Liver (tissue), 9 donors: Measurements from ENCODE around the gene ENC1. TPM values are rescaled to one million over a fixed set of nuclear protein-coding genes. Genes with fewer than 3 reads are reported as not detected.

ENCODE experiments used
- DNase-seq: peaks from one replicate; pipeline ENCODE4 v3.0.0-alpha.2; 2017; ENCODE audit warnings: low spot score
- H3K27ac ChIP-seq, 2 donors: one replicate each; pipeline ENCODE4 v1.7.0; 2013; ENCODE audit warnings: inconsistent platforms in 2 of 2, low read length in 2 of 2, control low read depth in 1 of 2, low read depth in 1 of 2, mild to moderate bottlenecking in 1 of 2
- H3K27me3 ChIP-seq, 4 donors: one replicate each; pipeline versions ENCODE4 v1.6.1 to v1.7.0; 2013; ENCODE audit warnings: low read length in 3 of 4, inconsistent platforms in 1 of 4, mild to moderate bottlenecking in 1 of 4, moderate library complexity in 1 of 4; ENCODE audit not compliant: control insufficient read depth in 4 of 4, insufficient read depth in 4 of 4
- H3K36me3 ChIP-seq, 4 donors: one replicate each; pipeline versions ENCODE4 v1.6.1 to v1.7.0; 2013; ENCODE audit warnings: low read length in 3 of 4, mild to moderate bottlenecking in 3 of 4, low read depth in 1 of 4, moderate library complexity in 1 of 4; ENCODE audit not compliant: control insufficient read depth in 4 of 4, insufficient read depth in 3 of 4
- H3K4me1 ChIP-seq, 4 donors: one replicate each; pipeline versions ENCODE4 v1.6.1 to v1.7.0; 2013; ENCODE audit warnings: low read length in 3 of 4, mild to moderate bottlenecking in 3 of 4, moderate library complexity in 1 of 4; ENCODE audit not compliant: control insufficient read depth in 4 of 4, insufficient read depth in 4 of 4
- H3K4me3 ChIP-seq, 3 donors: one replicate each; pipeline versions ENCODE4 v1.6.1 to v1.7.0; 2013; ENCODE audit warnings: low read length in 3 of 3, control low read depth in 1 of 3, low read depth in 1 of 3, mild to moderate bottlenecking in 1 of 3
- H3K9ac ChIP-seq, 2 donors: one replicate each; pipeline ENCODE4 v1.7.0; 2013; ENCODE audit warnings: low read length in 2 of 2, mild to moderate bottlenecking in 2 of 2, moderate library complexity in 2 of 2, control low read depth in 1 of 2, low read depth in 1 of 2
- H3K9me3 ChIP-seq, 4 donors: one replicate each; pipeline versions ENCODE4 v1.6.1 to v1.7.0; 2013; ENCODE audit warnings: low read length in 3 of 4; ENCODE audit not compliant: control insufficient read depth in 4 of 4
- EGR1 ChIP-seq, 2 donors: IDR thresholded peaks; 2 replicates each; pipeline ENCODE4 v1.6.1; 2016 to 2018; ENCODE audit warnings: antibody characterized with exemption in 2 of 2, low read depth in 2 of 2
- GABPA ChIP-seq, 2 donors: IDR thresholded peaks in 1 of 2; conservative IDR thresholded peaks in 1 of 2; 2 replicates each; pipeline ENCODE4 v1.6.1; 2016; ENCODE audit warnings: antibody characterized with exemption in 2 of 2, mild to moderate bottlenecking in 1 of 2, moderate library complexity in 1 of 2
- HNF4A ChIP-seq, 2 donors: conservative IDR thresholded peaks; 2 replicates each; pipeline ENCODE4 v1.6.1; 2016; ENCODE audit warnings: antibody characterized with exemption in 2 of 2, mild to moderate bottlenecking in 2 of 2
- HNF4G ChIP-seq: IDR thresholded peaks from 2 replicates; pipeline ENCODE4 v1.6.1; 2016; ENCODE audit warnings: antibody characterized with exemption
- JUND ChIP-seq, 2 donors: IDR thresholded peaks; 2 replicates each; pipeline ENCODE4 v1.6.1; 2016; ENCODE audit warnings: antibody characterized with exemption in 2 of 2
- RXRA ChIP-seq, 2 donors: IDR thresholded peaks; 2 replicates each; pipeline ENCODE4 v1.6.1; 2017 to 2018; ENCODE audit warnings: antibody characterized with exemption in 2 of 2, mild to moderate bottlenecking in 1 of 2
- SP1 ChIP-seq: IDR thresholded peaks from 2 replicates; pipeline ENCODE4 v1.6.1; 2018; ENCODE audit warnings: antibody characterized with exemption, mild to moderate bottlenecking
- TAF1 ChIP-seq: conservative IDR thresholded peaks from 2 replicates; pipeline ENCODE4 v1.6.1; 2016; ENCODE audit warnings: antibody characterized with exemption, mild to moderate bottlenecking
- YY1 ChIP-seq: IDR thresholded peaks from 2 replicates; pipeline ENCODE4 v1.6.1; 2016; ENCODE audit warnings: antibody characterized with exemption, mild to moderate bottlenecking
- WGBS: extraction: QIAGEN DNeasy Blood & Tissue Kit; methylation state at CpG from one replicate; pipeline ENCODE4 v1.1.7; 2013; 5-methylcytosine and 5-hydroxymethylcytosine counted together
- polyA plus RNA-seq, 2 donors: library from polyadenylated mRNA; stranded (reverse) in 1 of 2; unstranded in 1 of 2; fragments of 200-250 nt in 1 of 2; fragments of >200 nt in 1 of 2; fragmentation: Nextera tagmentation in 1 of 2; extraction: Ambion mirVana in 1 of 2; gene quantifications; one replicate each; pipeline versions ENCODE4 v1.2.1 to v1.2.3, GENCODE V29; 2013 to 2015
- total RNA-seq, 2 donors: library from RNA; depleted of rRNA; stranded (reverse); fragments of >200 nt; gene quantifications; one replicate each; pipeline ENCODE4 v1.2.3, GENCODE V29; 2014
- TF ChIP-seq, protein P1 (sequence below): IDR thresholded peaks from 2 replicates; pipeline ENCODE4 v1.6.1; 2016; ENCODE audit warnings: antibody characterized with exemption
- TF ChIP-seq, protein P2 (sequence below): IDR thresholded peaks from 2 replicates; pipeline ENCODE4 v1.6.1; 2016; ENCODE audit warnings: antibody characterized with exemption
- TF ChIP-seq, protein P3 (sequence below): IDR thresholded peaks from 2 replicates; pipeline ENCODE4 v1.6.1; 2016; ENCODE audit warnings: antibody characterized with exemption
- TF ChIP-seq, protein P4 (sequence below): IDR thresholded peaks from 2 replicates; pipeline ENCODE4 v1.6.1; 2016; ENCODE audit warnings: antibody characterized with exemption, mild to moderate bottlenecking
- TF ChIP-seq, protein P5 (sequence below): fragments of 150-350 bp; IDR thresholded peaks from 2 replicates; pipeline ENCODE4 v1.5.1; 2017; ENCODE audit warnings: improper control_type of control experiment, low read depth, low read length; ENCODE audit not compliant: missing input control
- donor health status: healthy.
- donor health status: healthy.
- donor health status: healthy.
- donor health status: healthy.
- donor health status: healthy.

Gene ENC1
- total and polyA plus RNA-seq, 4 donors, result 5.7 to 34.4 (median 13.8) TPM

DNA sequence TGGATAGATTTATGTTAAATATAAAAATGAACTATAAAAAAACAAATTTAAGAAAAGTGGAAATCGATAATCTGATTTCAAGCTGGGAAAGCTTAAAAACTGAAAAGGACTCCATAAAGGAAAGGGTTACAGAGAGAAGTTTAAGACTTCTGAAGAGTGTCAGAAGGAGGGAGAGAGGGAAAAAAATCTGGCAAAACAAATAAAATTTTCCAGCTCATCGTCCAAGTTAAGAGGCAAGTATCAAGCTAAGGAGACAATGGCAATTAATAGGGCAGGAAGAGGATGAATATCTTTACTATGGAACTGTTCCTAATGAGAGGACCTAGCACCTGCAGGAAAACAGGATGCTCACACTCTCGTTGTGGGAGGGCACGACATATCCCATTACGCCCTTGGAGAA, 24.0 kb upstream of the ENC1 start:
- no peaks in the 10 kb centered on the region for H3K36me3 ChIP-seq
- DNase-seq, result no peak
- no peak overlapping the region for H3K4me3 ChIP-seq
- no peaks in the 10 kb centered on the region for H3K4me1 ChIP-seq
- no peaks in the 10 kb centered on the region for H3K9me3 ChIP-seq
- no peak overlapping the region for H3K27ac ChIP-seq
- TF ChIP-seq, protein P1, sequence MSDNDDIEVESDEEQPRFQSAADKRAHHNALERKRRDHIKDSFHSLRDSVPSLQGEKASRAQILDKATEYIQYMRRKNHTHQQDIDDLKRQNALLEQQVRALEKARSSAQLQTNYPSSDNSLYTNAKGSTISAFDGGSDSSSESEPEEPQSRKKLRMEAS, result no peak
- TF ChIP-seq, protein P2, sequence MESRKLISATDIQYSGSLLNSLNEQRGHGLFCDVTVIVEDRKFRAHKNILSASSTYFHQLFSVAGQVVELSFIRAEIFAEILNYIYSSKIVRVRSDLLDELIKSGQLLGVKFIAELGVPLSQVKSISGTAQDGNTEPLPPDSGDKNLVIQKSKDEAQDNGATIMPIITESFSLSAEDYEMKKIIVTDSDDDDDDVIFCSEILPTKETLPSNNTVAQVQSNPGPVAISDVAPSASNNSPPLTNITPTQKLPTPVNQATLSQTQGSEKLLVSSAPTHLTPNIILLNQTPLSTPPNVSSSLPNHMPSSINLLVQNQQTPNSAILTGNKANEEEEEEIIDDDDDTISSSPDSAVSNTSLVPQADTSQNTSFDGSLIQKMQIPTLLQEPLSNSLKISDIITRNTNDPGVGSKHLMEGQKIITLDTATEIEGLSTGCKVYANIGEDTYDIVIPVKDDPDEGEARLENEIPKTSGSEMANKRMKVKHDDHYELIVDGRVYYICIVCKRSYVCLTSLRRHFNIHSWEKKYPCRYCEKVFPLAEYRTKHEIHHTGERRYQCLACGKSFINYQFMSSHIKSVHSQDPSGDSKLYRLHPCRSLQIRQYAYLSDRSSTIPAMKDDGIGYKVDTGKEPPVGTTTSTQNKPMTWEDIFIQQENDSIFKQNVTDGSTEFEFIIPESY, result no peak
- TF ChIP-seq HNF4A (conservative IDR thresholded peaks at IDR 0.05) (no peak), RXRA (IDR thresholded peaks at IDR 0.05) (no peak), SP1 (no peak), TAF1 (no peak), HNF4G (no peak)
- no peak overlapping the region for H3K9ac ChIP-seq
- H3K27me3 ChIP-seq, result no peaks in the 10 kb centered on the region
- 81% methylated on average over 5 of the region's 5 CpGs for WGBS

DNA sequence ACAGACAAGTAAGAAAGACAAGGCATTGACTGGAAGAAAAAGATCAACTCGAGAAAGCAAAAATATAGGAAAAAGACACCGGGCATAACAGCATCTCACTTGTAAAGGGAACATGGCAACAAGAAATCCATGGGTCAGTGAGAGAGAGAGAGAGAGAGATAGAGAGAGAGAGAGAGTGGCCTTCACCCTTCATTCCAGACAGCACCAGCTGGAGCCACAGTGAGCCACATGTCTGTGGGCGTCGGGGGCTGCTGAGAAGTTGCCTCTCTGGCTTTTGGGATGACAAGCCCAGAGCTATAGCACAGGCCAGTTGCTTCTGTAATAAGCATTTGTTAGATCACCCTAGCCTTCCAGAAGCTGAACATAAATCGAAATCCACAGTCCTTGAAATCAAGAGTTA, 20.3 kb upstream of the ENC1 start:
- H3K4me1 ChIP-seq, result no peaks in the 10 kb centered on the region
- no peak overlapping the region for H3K27ac ChIP-seq
- H3K9ac ChIP-seq, result no peak overlapping the region
- TF ChIP-seq, protein P3, sequence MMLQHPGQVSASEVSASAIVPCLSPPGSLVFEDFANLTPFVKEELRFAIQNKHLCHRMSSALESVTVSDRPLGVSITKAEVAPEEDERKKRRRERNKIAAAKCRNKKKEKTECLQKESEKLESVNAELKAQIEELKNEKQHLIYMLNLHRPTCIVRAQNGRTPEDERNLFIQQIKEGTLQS, result no peak
- TF ChIP-seq HNF4A (conservative IDR thresholded peaks at IDR 0.05) (no peak), YY1 (no peak), EGR1 (IDR thresholded peaks at IDR 0.05; ENCODE audit: low read depth in 2 of 2) (no peak), GABPA (IDR thresholded peaks at IDR 0.05 in 1 of 2, conservative IDR thresholded peaks at IDR 0.05 in 1 of 2) (no peak), SP1 (no peak), TAF1 (no peak), JUND (IDR thresholded peaks at IDR 0.05) (no peak), RXRA (IDR thresholded peaks at IDR 0.05) (no peak)
- TF ChIP-seq, protein P4, sequence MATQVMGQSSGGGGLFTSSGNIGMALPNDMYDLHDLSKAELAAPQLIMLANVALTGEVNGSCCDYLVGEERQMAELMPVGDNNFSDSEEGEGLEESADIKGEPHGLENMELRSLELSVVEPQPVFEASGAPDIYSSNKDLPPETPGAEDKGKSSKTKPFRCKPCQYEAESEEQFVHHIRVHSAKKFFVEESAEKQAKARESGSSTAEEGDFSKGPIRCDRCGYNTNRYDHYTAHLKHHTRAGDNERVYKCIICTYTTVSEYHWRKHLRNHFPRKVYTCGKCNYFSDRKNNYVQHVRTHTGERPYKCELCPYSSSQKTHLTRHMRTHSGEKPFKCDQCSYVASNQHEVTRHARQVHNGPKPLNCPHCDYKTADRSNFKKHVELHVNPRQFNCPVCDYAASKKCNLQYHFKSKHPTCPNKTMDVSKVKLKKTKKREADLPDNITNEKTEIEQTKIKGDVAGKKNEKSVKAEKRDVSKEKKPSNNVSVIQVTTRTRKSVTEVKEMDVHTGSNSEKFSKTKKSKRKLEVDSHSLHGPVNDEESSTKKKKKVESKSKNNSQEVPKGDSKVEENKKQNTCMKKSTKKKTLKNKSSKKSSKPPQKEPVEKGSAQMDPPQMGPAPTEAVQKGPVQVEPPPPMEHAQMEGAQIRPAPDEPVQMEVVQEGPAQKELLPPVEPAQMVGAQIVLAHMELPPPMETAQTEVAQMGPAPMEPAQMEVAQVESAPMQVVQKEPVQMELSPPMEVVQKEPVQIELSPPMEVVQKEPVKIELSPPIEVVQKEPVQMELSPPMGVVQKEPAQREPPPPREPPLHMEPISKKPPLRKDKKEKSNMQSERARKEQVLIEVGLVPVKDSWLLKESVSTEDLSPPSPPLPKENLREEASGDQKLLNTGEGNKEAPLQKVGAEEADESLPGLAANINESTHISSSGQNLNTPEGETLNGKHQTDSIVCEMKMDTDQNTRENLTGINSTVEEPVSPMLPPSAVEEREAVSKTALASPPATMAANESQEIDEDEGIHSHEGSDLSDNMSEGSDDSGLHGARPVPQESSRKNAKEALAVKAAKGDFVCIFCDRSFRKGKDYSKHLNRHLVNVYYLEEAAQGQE, result no peak
- TF ChIP-seq, protein P5, sequence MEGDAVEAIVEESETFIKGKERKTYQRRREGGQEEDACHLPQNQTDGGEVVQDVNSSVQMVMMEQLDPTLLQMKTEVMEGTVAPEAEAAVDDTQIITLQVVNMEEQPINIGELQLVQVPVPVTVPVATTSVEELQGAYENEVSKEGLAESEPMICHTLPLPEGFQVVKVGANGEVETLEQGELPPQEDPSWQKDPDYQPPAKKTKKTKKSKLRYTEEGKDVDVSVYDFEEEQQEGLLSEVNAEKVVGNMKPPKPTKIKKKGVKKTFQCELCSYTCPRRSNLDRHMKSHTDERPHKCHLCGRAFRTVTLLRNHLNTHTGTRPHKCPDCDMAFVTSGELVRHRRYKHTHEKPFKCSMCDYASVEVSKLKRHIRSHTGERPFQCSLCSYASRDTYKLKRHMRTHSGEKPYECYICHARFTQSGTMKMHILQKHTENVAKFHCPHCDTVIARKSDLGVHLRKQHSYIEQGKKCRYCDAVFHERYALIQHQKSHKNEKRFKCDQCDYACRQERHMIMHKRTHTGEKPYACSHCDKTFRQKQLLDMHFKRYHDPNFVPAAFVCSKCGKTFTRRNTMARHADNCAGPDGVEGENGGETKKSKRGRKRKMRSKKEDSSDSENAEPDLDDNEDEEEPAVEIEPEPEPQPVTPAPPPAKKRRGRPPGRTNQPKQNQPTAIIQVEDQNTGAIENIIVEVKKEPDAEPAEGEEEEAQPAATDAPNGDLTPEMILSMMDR, result no peak
- TF ChIP-seq, protein P1, result no peak
- TF ChIP-seq, protein P2, result no peak
- 81% methylated on average over 5 of the region's 5 CpGs for WGBS
- no peak for DNase-seq
- no peaks in the 10 kb centered on the region for H3K36me3 ChIP-seq
- H3K4me3 ChIP-seq, result no peak overlapping the region
- H3K9me3 ChIP-seq, result no peaks in the 10 kb centered on the region
- H3K27me3 ChIP-seq, result no peaks in the 10 kb centered on the region
